ENCODE results near the gene TFIP11.

Gene TFIP11

DNA sequence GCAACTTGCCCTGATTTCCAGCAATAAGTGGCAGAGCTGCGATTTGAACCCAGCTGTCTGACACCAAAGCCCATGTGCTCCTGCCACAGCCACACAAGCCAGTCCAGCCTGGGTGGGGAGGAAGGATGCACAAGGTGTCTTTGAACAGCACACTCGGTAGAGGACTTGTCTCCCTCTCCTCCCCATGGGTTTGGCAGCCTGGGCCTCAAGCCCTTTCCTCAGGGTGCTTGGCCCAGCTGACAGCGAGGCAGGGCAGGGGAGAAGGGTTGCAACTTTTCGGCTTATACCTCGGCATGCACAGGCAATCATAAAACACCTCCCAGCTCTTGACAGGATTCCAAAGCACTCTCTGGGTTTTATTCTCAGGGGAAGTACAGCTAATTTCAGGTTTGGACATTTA is 63.9 kb downstream of the TFIP11 start:
- H3K27ac Mint-ChIP-seq, result no peak overlapping the region
- H3K4me3 Mint-ChIP-seq, result no peak overlapping the region
- peaks cover 8% of the 10 kb centered on the region for H3K27me3 Mint-ChIP-seq (ENCODE audit: low read depth, poor library complexity)
- no peaks in the 10 kb centered on the region for H3K9me3 Mint-ChIP-seq
- no peak for DNase-seq
- H3K4me1 Mint-ChIP-seq, result peaks cover 39% of the 10 kb centered on the region
- no peak for TF ChIP-seq CTCF (IDR thresholded peaks at IDR 0.05)
- peaks cover 21% of the 10 kb centered on the region for H3K36me3 Mint-ChIP-seq (ENCODE audit: low read depth)

GRCh38 chr22:26447584-26448329 is 64.5 kb downstream of the TFIP11 start:
- TF ChIP-seq CTCF (IDR thresholded peaks at IDR 0.05), result no peak
- no peak for DNase-seq
- H3K36me3 Mint-ChIP-seq (ENCODE audit: low read depth), result peaks cover 19% of the 10 kb centered on the region
- no peak overlapping the region for H3K4me3 Mint-ChIP-seq
- no peak overlapping the region for H3K27ac Mint-ChIP-seq
- H3K9me3 Mint-ChIP-seq, result no peaks in the 10 kb centered on the region
- H3K27me3 Mint-ChIP-seq (ENCODE audit: low read depth, poor library complexity), result peaks cover 8% of the 10 kb centered on the region
- H3K4me1 Mint-ChIP-seq, result peaks cover 39% of the 10 kb centered on the region

DNA sequence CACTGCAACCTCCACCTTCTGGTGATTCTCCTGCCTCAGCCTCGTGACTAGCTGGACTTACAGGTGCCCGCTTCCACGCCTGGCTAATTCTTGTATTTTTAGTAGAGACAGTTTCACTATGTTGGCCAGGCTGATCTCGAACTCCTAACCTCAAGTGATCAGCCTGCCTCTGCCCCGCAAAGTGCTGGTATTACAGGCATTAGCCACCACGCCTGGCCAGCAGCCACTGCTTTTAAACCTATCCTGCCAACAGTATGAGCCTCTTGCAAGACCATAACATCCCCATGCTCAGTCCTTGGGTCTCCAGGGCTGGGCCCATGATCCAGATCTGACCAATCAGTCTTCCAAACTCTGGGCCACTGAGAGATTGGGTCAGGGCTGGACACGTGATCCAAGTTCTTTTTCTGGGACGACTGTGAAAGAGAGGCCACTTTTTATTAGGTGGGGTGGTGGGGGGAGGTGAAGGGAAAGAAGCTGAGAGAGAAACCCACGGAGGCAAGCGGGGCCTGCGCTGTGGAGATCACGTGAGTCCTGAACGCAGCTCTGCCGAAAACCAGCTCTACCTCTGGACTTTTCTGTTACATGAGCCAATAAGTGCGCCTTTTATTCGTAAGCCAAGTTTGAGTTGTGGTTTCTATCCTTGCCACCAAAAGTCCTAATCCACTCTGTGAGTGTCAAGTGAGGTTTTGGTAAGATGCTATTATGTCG is 65.3 kb downstream of the TFIP11 start:
- DNase-seq, result no peak
- peaks cover 8% of the 10 kb centered on the region for H3K27me3 Mint-ChIP-seq (ENCODE audit: low read depth, poor library complexity)
- H3K9me3 Mint-ChIP-seq, result no peaks in the 10 kb centered on the region
- no peak overlapping the region for H3K4me3 Mint-ChIP-seq
- peaks cover 14% of the 10 kb centered on the region for H3K36me3 Mint-ChIP-seq (ENCODE audit: low read depth)
- TF ChIP-seq CTCF (IDR thresholded peaks at IDR 0.05), result no peak
- peaks cover 44% of the 10 kb centered on the region for H3K4me1 Mint-ChIP-seq
- H3K27ac Mint-ChIP-seq, result peak overlapping the region; percentile 73

GRCh38 chr22:26445577-26446275 is 66.5 kb downstream of the TFIP11 start:
- H3K9me3 Mint-ChIP-seq, result no peaks in the 10 kb centered on the region

GRCh38 chr22:26444777-26445176 is 67.5 kb downstream of the TFIP11 start:
- Mint-ChIP-seq H3K27me3 (ENCODE audit: low read depth, poor library complexity) (peaks cover 11% of the 10 kb centered on the region), H3K27ac (no peak overlapping the region), H3K4me1 (peaks cover 44% of the 10 kb centered on the region), H3K9me3 (no peaks in the 10 kb centered on the region), H3K4me3 (no peak overlapping the region), H3K36me3 (ENCODE audit: low read depth) (no peaks in the 10 kb centered on the region)
- no peak for TF ChIP-seq CTCF (IDR thresholded peaks at IDR 0.05)
- DNase-seq, result no peak

More at GRCh38 chr22:26445577-26446275, 66.5 kb downstream of the TFIP11 start:
- Mint-ChIP-seq H3K36me3 (ENCODE audit: low read depth) (peaks cover 3% of the 10 kb centered on the region), H3K4me3 (no peak overlapping the region), H3K27me3 (ENCODE audit: low read depth, poor library complexity) (peaks cover 8% of the 10 kb centered on the region), H3K27ac (no peak overlapping the region), H3K4me1 (peaks cover 44% of the 10 kb centered on the region)
- TF ChIP-seq CTCF (IDR thresholded peaks at IDR 0.05), result no peak
- no peak for DNase-seq
